Measurements from ENCODE around the gene ULK2. TPM values are rescaled to one million over a fixed set of nuclear protein-coding genes. Genes with fewer than 3 reads are reported as not detected.

The ULK2 gene
- total RNA-seq, 1 donor from 2014 or later, result 17.7 TPM

DNA sequence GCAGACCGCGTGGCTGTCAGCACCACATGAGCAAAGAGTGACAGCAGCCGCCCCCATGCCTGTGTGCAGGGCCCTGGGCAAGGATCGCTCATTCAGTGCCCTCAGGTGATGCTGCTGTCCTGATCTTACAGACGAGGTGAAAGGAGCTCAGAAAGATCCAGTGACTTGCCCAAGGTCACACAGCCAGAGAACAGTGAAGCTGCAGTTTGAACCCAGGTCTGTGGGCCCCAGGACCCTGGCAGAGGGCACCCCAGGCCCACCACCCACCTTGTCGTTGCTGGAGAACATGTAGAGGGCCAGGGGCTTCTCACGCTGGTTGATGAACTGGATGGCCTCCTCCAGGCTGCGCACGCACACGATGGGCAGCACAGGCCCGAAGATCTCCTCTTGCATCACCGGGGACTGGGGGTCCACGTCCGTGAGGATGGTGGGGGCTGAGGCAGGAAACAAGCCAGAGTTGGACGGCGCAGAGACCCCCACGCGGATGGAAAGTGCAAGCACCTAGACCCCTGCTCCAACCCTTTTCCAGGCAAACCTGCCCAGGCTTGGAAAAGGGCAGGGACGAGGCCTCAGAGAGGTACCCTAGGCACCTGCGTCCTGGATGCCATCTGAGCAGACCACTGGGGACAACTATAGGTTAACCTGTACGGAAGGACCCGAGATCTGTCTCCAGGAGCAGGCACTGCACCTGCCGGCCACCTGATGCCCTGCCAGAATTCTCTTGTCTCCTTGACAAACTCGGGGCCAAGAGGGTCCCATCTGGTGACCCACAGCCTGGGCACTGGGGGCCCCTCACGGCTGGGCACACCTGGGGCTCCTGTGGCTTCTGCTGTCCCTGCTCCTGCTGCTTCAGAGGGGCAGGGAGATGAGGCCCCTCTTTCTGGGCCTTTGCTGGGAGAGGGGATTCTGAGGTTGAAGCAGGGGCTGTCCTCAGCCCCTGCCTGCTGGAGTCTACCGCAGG lies 128.2 kb downstream of the ULK2 start:
- no peak for DNase-seq
- intact Hi-C loops (cut with micrococcal nuclease), result no loop called here

DNA sequence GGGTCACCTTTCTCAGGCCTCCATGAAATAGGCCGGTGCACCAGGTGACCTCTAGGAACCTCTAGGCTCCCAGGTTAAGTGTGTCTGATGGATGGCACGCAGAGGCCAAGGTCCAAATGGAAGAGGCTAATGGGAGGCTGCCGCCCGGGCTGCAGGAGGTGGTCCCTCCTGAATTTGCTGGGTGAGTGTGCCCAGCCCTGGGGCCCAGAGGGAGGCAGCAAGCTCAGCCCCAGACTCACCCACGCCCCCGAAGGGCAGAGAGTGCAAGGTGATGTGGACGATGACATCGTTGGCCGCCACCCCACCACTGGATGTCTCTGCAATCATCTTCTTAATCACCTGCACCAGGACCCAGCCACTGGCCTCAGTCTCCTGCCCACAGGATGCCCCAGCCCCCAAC lies 129.0 kb downstream of the ULK2 start:
- no peak for DNase-seq
- intact Hi-C loops (cut with micrococcal nuclease), result no loop called here
- ATAC-seq, result no peak

More for the DNA sequence above, 128.2 kb downstream of the ULK2 start:
- no peak for ATAC-seq

DNA sequence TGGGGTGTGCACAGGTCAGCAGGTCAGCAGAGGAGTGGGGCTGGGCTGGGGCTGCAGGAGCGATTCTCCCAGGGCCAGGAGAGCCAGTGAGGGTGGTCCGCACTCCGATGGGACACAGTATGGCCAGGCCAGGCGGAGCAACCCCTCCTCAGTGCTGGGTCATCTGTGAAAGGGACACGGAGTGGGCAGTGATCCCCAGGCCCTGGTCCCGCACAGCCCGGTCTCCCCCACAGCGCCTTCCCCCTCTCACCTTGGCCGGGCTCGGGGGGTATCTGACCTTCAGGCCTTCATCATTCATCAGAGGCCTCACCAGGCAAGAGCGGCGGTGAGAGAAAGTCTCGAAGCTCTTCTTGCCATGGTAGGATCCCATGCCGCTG lies 129.7 kb downstream of the ULK2 start:
- no peak for DNase-seq
- intact Hi-C loops (cut with micrococcal nuclease), result no loop called here
- ATAC-seq, result no peak

DNA sequence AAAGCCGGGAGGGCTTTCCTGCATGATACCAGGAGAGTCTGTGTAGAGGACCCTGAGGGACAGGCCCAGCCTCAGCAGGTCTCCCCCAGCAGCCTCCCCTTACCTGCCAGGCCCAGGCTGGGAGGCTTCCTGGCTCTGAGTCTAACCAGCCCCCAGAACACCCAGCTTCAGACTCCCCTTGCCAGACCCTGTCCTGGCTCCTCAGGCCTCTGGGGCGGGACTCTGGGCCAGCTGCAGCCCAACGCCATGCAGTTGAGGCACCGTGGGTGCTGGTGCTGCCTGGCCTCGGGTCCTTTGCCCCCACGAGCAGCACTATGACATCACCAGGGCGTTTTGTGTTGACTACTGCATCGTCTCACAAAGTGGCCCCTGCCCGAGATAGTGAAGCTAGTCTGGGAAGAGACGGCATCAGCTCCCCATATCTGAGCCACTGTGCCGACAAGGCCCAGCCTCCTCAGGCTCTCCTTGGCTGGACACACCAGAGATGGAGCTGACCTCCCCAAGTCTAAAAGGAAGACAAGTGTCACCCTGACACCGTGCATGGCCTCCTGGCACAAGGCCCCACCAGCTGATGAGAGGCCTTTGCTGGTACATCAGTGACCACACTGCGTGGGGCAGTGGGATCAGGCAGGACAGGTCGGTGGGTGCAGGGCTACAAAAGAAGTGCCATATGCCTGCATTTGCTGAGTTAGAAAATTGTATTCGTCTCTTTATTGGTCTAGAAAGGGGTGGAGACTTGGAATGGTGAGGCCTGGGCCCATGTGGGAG lies 130.2 kb downstream of the ULK2 start:
- intact Hi-C loops (cut with micrococcal nuclease), result no loop called here
- ATAC-seq (no peak), DNase-seq (no peak)

DNA sequence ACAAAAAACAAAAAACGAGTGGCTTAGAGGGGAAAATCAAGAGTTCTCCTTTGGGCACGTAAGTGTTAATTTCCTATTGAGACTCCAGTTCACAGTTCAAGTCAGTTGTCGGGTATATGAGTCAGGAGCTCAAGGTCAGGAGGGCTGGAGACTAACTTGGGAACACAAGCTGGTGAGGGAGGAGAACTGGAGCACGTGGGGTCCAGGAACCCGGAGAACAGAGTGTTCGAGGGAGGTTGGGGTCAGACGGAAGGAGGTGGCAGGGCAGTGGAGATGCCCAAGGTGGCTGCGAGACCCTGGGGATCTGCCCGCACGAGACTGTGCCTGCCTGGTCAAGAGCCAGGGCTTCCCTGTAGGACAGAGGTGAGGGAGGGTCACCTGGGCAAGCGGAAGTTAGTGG lies 131.7 kb downstream of the ULK2 start:
- intact Hi-C loops (cut with micrococcal nuclease), result no loop called here
- ATAC-seq (no peak), DNase-seq (no peak)

DNA sequence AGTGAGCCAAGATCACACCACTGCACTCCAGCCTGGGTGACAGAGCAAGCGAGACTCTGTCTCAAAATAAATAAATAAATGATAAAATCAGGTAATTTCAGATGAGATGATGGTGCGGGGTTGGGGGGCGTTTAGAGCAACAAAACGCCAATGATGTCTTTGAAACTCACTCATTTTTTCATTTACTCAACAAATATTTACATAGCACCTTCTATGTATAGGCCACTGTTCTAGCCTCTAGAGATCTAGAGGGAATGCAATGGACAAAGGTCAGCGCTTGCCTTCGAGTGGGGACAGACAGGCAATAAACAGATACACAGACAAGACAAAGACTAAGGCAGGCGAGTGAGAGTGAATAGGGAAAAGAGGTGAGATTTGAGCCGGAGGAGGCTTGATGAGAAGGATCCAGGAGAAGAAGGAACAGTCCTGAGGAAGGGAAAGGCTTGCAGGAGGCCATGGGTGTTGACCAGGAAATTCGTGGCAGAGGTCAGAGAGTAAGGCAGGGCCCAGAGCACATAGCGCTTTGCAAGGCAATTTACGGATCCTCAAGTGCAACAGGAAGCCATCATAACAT lies 133.7 kb downstream of the ULK2 start:
- ATAC-seq, result no peak
- no peak for DNase-seq
- intact Hi-C loops (cut with micrococcal nuclease), result no loop called here

DNA sequence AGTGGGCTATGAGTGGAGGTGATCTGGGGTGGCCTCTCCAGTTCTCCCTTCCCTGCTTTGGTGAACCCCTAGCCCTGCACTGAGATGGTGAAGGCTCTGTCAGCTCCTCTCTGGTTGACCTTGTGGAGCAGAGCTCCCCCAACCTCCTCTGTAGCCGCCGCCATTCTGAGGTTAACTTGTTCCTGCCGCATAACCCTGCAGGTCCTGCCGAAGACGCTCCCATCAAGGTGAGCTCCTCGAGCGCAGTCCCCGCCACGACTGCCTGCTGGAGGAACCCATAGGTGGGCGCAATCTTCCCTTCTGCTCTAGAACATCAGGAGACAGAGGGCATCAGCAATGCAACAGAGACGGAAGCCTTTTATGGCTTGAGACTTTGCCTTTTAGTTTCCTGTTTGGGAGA lies 136.1 kb downstream of the ULK2 start:
- DNase-seq (no peak), ATAC-seq (no peak)
- intact Hi-C loops (cut with micrococcal nuclease), result no loop called here

DNA sequence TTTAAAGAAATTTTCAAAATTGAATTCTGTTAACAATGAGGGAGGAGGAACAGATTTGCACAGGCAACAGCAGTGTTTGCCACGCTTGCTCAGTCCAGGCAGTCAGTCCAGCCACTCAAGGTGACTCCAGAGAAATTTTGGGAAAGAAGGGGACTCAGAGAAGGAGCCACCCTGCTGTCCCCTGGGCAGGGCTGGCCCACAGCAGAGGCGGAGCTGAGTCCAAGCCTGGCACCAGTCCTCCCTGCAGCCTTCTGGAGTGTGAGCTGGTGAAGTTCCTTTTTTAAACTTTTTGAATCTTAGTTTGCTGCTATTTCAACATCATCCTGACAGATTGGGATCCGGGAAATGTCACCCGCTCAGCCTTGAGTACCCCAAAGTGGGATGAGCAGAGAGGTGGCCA lies 136.9 kb downstream of the ULK2 start:
- intact Hi-C loops (cut with micrococcal nuclease), result no loop called here
- DNase-seq (no peak), ATAC-seq (no peak)

DNA sequence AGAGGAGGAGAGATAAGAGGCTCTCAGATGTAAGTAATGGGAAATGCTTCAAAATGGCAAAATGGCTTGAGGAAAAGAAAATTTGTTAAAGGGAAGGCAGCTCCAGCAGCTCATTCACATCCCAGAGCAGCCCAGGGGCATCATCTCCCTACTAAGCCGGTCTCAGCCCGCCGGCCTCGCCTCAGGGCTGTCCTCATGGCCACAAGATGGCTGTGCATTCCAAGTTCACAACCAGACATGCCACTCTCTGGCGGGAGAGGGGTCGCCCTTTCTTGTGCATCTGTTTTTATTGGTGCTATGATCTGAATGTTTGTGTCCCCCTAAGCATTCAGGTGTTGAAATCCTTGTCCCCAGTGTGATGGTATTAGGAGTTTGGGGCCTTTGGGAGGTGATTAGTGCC lies 137.8 kb downstream of the ULK2 start:
- DNase-seq (no peak), ATAC-seq (no peak)
- intact Hi-C loops (cut with micrococcal nuclease), result no loop called here

DNA sequence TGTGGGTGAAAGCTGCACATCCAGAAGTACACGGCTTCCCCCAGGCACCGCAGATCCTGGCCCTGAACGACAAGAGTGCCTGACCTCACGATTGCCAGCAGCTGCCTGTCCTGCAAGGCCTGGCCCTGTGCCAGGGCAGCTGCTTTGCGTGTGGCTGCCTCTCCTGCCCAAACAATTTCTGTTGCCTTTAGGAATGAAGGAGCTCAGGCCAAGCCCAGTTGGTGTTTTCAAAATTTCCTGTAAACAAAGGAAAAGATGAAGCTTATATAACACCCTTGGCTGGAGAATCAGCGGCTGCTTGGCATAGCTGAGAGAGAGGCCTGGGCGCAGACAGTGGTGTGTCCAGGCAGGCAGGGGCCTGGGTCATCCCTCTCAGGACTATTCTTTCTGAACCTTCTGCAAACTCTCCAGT lies 139.6 kb downstream of the ULK2 start:
- ATAC-seq (peak; percentile 84), DNase-seq (peak; percentile 96)
- intact Hi-C loops (cut with micrococcal nuclease), result no loop called here

DNA sequence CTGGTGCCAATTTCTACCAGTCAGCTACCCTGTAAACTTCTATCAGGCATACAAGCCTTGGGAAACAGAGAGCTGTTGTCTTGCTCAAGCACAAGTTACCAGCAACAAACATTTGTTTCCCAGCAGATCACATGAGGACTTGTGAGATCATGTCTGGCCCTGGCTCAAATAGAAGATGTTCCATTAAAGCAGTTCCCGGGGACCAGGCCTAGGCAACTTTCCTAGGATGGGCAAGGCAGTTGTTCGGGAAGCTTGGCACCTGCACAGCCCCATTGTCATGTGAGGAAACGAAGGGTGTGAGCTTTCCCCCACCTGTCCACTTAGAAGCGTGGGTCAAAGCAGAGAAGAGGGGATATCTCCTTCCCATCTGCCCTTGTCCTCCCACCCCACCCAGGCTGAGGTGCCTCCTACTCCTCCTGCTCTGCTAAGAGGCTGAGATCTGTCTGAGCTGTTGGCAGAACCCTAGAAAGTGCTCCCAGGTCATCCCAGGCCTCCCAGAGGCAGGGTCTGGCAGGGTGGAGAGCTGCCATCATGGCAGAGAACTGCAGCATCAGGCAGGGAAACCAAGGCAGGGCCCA lies 140.1 kb downstream of the ULK2 start:
- intact Hi-C loops (cut with micrococcal nuclease), result no loop called here
- DNase-seq (peak; percentile 64), ATAC-seq (peak; percentile 84)

DNA sequence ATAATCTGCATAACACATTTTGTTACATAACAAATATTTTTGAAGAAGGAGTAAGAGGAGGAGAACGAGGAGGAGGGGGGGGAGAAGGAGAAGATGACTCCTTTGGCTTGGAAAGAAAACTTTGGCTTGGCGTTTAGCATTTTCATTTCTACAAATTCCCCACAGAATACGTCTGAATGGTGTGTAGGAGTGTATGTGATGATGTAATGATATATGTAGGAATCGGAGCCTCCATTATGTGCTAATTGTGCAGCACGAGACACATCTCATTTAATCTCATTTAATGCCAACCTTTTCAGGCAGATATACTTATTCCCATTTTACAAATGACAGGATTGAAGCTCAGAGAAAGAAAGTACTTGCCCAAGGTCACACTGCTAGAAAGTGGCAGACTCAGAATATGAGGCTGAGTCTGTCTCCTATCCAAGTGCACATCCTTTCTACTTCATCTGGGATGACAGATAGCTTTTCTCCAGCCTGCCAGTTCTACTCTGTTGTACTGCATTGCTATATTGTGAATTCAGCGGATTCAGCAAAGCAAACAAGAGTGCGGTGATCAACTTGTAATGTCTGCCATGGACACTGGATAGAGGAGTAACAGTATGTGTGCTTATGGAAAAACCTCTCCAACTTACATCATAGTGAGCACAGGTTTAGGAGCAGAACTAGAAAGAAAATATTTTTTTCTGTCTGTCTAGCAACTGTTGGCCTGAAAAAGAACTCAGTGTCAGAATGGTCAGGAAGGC lies 140.9 kb downstream of the ULK2 start:
- DNase-seq (no peak), ATAC-seq (peak; percentile 2)
- intact Hi-C loops (cut with micrococcal nuclease), result no loop called here

DNA sequence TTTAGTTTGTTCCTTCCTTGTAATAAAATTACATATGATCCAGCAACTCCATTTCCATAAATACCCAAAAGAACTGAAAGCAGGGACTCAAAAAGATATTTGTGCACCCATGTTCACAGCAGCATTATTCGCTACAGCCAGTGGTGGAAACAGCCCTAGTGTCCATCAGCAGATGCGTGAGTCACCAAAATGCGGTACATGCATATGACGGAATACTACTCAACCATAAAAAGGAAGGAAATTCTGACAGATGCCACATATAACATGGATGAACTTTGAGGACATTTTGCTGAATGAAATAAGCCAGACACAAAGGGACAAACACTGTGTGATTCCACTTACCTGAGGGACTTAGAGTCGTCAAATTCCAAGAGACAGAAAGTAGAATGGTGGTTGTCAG lies 142.2 kb downstream of the ULK2 start:
- ATAC-seq (no peak), DNase-seq (no peak)
- intact Hi-C loops (cut with micrococcal nuclease), result no loop called here

DNA sequence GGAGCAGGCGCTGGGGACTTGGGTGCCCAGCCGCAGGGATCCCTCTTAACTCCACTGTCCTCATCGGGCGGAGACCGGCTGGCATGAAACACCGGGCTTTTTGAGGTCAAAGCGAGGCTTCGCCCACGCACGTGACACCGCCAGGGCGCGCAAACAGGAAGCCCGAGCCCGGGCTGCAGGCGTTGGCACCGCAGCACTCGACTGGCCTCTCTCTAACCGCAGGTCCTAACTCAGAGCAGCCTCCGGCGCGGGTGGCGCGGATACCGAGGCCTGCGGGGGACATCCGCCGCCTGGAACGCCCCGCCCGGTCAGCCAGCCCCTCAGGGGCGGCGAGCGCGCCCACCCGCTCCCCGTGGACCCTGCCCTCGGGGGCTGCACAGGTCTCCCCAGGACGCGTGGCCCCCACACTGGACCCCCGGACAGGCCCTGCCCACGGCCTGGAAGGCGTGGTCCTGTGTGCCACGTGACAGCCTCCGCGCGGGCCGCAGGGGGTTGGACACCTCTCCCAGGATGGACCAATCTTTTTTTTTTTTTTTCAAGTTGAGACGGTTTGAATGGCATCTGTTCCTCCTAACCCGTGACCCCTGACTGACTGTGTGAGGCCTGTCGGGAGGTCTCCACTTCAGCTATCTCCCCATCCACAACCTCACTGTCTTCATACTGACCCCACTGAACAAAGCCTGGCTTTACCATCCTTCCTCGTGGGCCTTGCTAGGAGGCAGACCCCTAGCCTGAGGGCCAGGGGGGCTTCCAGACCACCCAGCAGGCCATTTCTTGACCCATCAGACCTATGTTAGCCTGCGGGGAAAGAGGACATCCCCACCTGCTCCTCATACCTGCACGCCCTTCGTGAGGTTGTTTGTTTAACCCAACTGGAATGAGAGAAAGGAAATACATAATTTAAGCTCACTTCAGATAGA lies 143.0 kb downstream of the ULK2 start:
- ATAC-seq (peak; percentile 2), DNase-seq (peak; percentile 80)
- intact Hi-C loops (cut with micrococcal nuclease), result no loop called here

DNA sequence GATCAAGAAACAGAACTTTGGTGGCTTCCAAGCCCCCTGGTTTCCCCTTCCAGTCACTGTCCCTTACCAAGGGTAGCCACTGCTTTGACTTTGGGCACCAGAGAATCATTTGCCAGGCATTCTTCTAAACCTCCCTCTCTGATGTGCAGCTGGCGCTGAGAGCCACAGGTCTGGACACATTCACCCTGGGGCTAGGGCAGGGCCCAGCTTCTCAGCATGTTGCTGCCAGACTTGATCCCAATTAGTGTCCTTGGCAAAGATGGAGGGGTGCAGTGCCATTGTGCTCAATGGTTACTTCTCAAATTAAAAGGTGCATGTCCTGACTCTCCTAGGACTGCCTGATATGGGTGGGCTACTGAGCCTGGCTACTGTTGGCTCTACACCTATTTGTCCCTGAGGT lies 143.8 kb downstream of the ULK2 start:
- intact Hi-C loops (cut with micrococcal nuclease), result no loop called here
- ATAC-seq (no peak), DNase-seq (no peak)
